Measurements from ENCODE around the gene ADAMTSL3.

Gene ADAMTSL3

GRCh38 chr15:83927704-83928391 lies 273.9 kb downstream of the ADAMTSL3 start:
- Histone ChIP-seq H3K9ac (ENCODE audit: low read depth in 1 of 2, low read length in 2 of 2) (no peak overlapping the region), H3K4me3 (ENCODE audit: low read length in 2 of 2) (no peak overlapping the region), H3K9me3 (ENCODE audit: control insufficient read depth in 2 of 2, low read length in 2 of 2) (no peaks in the 10 kb centered on the region), H3K36me3 (ENCODE audit: control insufficient read depth in 2 of 2, insufficient read depth in 2 of 2, low read length in 2 of 2) (no peaks in the 10 kb centered on the region), H3K27me3 (ENCODE audit: control insufficient read depth in 2 of 2, insufficient read depth in 2 of 2, low read length in 2 of 2) (no peaks in the 10 kb centered on the region), H3K27ac (ENCODE audit: low read depth in 2 of 2, low read length in 2 of 2) (no peak overlapping the region), H3K4me1 (ENCODE audit: control insufficient read depth in 2 of 2, insufficient read depth in 2 of 2, low read length in 2 of 2) (no peaks in the 10 kb centered on the region)

- H3K4me1 ChIP-seq (ENCODE audit: control insufficient read depth in 2 of 2, insufficient read depth in 2 of 2, low read length in 2 of 2) = no peaks in the 10 kb centered on the region
- H3K27ac ChIP-seq (ENCODE audit: low read depth in 2 of 2, low read length in 2 of 2) = peak overlapping the region in 1 of 2 donors; percentile 9
- no peaks in the 10 kb centered on the region for H3K27me3 ChIP-seq (ENCODE audit: control insufficient read depth in 2 of 2, insufficient read depth in 2 of 2, low read length in 2 of 2)
- H3K9me3 ChIP-seq (ENCODE audit: control insufficient read depth in 2 of 2, low read length in 2 of 2) = no peaks in the 10 kb centered on the region
- no peak overlapping the region for H3K9ac ChIP-seq (ENCODE audit: low read depth in 1 of 2, low read length in 2 of 2)
- no peak overlapping the region for H3K4me3 ChIP-seq (ENCODE audit: low read length in 2 of 2)
- H3K36me3 ChIP-seq (ENCODE audit: control insufficient read depth in 2 of 2, insufficient read depth in 2 of 2, low read length in 2 of 2) = no peaks in the 10 kb centered on the region
Measured at GRCh38 chr15:83928392-83928734, 274.4 kb downstream of the ADAMTSL3 start.

GRCh38 chr15:83928878-83929418 lies 275.0 kb downstream of the ADAMTSL3 start:
- Histone ChIP-seq H3K4me1 (ENCODE audit: control insufficient read depth in 2 of 2, insufficient read depth in 2 of 2, low read length in 2 of 2) (no peaks in the 10 kb centered on the region), H3K9ac (ENCODE audit: low read depth in 1 of 2, low read length in 2 of 2) (no peak overlapping the region), H3K27ac (ENCODE audit: low read depth in 2 of 2, low read length in 2 of 2) (peak overlapping the region in 1 of 2 donors; percentile 9), H3K36me3 (ENCODE audit: control insufficient read depth in 2 of 2, insufficient read depth in 2 of 2, low read length in 2 of 2) (no peaks in the 10 kb centered on the region), H3K4me3 (ENCODE audit: low read length in 2 of 2) (no peak overlapping the region), H3K9me3 (ENCODE audit: control insufficient read depth in 2 of 2, low read length in 2 of 2) (no peaks in the 10 kb centered on the region), H3K27me3 (ENCODE audit: control insufficient read depth in 2 of 2, insufficient read depth in 2 of 2, low read length in 2 of 2) (no peaks in the 10 kb centered on the region)

- H3K4me1 ChIP-seq (ENCODE audit: control insufficient read depth in 2 of 2, insufficient read depth in 2 of 2, low read length in 2 of 2) = no peaks in the 10 kb centered on the region
- no peak overlapping the region for H3K4me3 ChIP-seq (ENCODE audit: low read length in 2 of 2)
- no peak overlapping the region for H3K9ac ChIP-seq (ENCODE audit: low read depth in 1 of 2, low read length in 2 of 2)
- H3K27me3 ChIP-seq (ENCODE audit: control insufficient read depth in 2 of 2, insufficient read depth in 2 of 2, low read length in 2 of 2) = no peaks in the 10 kb centered on the region
- H3K9me3 ChIP-seq (ENCODE audit: control insufficient read depth in 2 of 2, low read length in 2 of 2) = no peaks in the 10 kb centered on the region
- no peaks in the 10 kb centered on the region for H3K36me3 ChIP-seq (ENCODE audit: control insufficient read depth in 2 of 2, insufficient read depth in 2 of 2, low read length in 2 of 2)
- no peak overlapping the region for H3K27ac ChIP-seq (ENCODE audit: low read depth in 2 of 2, low read length in 2 of 2)
Measured at GRCh38 chr15:83929619-83930018, 275.7 kb downstream of the ADAMTSL3 start.

GRCh38 chr15:83930392-83931212 lies 276.7 kb downstream of the ADAMTSL3 start:
- no peaks in the 10 kb centered on the region for H3K9me3 ChIP-seq (ENCODE audit: control insufficient read depth in 2 of 2, low read length in 2 of 2)
- no peak overlapping the region for H3K9ac ChIP-seq (ENCODE audit: low read depth in 1 of 2, low read length in 2 of 2)
- H3K4me1 ChIP-seq (ENCODE audit: control insufficient read depth in 2 of 2, insufficient read depth in 2 of 2, low read length in 2 of 2) = no peaks in the 10 kb centered on the region
- H3K36me3 ChIP-seq (ENCODE audit: control insufficient read depth in 2 of 2, insufficient read depth in 2 of 2, low read length in 2 of 2) = no peaks in the 10 kb centered on the region
- H3K27ac ChIP-seq (ENCODE audit: low read depth in 2 of 2, low read length in 2 of 2) = no peak overlapping the region
- no peaks in the 10 kb centered on the region for H3K27me3 ChIP-seq (ENCODE audit: control insufficient read depth in 2 of 2, insufficient read depth in 2 of 2, low read length in 2 of 2)
- no peak overlapping the region for H3K4me3 ChIP-seq (ENCODE audit: low read length in 2 of 2)

- H3K4me3 ChIP-seq (ENCODE audit: low read length in 2 of 2) = no peak overlapping the region
- H3K9ac ChIP-seq (ENCODE audit: low read depth in 1 of 2, low read length in 2 of 2) = no peak overlapping the region
- H3K9me3 ChIP-seq (ENCODE audit: control insufficient read depth in 2 of 2, low read length in 2 of 2) = no peaks in the 10 kb centered on the region
- no peaks in the 10 kb centered on the region for H3K27me3 ChIP-seq (ENCODE audit: control insufficient read depth in 2 of 2, insufficient read depth in 2 of 2, low read length in 2 of 2)
- no peaks in the 10 kb centered on the region for H3K36me3 ChIP-seq (ENCODE audit: control insufficient read depth in 2 of 2, insufficient read depth in 2 of 2, low read length in 2 of 2)
- H3K4me1 ChIP-seq (ENCODE audit: control insufficient read depth in 2 of 2, insufficient read depth in 2 of 2, low read length in 2 of 2) = no peaks in the 10 kb centered on the region
- no peak overlapping the region for H3K27ac ChIP-seq (ENCODE audit: low read depth in 2 of 2, low read length in 2 of 2)
Measured at GRCh38 chr15:83935774-83936173, 281.9 kb downstream of the ADAMTSL3 start.

- H3K4me1 ChIP-seq (ENCODE audit: control insufficient read depth in 2 of 2, insufficient read depth in 2 of 2, low read length in 2 of 2) = no peaks in the 10 kb centered on the region
- H3K27me3 ChIP-seq (ENCODE audit: control insufficient read depth in 2 of 2, insufficient read depth in 2 of 2, low read length in 2 of 2) = no peaks in the 10 kb centered on the region
- H3K27ac ChIP-seq (ENCODE audit: low read depth in 2 of 2, low read length in 2 of 2) = no peak overlapping the region
- no peak overlapping the region for H3K4me3 ChIP-seq (ENCODE audit: low read length in 2 of 2)
- no peak overlapping the region for H3K9ac ChIP-seq (ENCODE audit: low read depth in 1 of 2, low read length in 2 of 2)
- no peaks in the 10 kb centered on the region for H3K9me3 ChIP-seq (ENCODE audit: control insufficient read depth in 2 of 2, low read length in 2 of 2)
- no peaks in the 10 kb centered on the region for H3K36me3 ChIP-seq (ENCODE audit: control insufficient read depth in 2 of 2, insufficient read depth in 2 of 2, low read length in 2 of 2)
Measured at GRCh38 chr15:83940136-83940535, 286.2 kb downstream of the ADAMTSL3 start.

GRCh38 chr15:83943043-83943442 lies 289.1 kb downstream of the ADAMTSL3 start:
- Histone ChIP-seq H3K4me3 (ENCODE audit: low read length in 2 of 2) (no peak overlapping the region), H3K27me3 (ENCODE audit: control insufficient read depth in 2 of 2, insufficient read depth in 2 of 2, low read length in 2 of 2) (no peaks in the 10 kb centered on the region), H3K4me1 (ENCODE audit: control insufficient read depth in 2 of 2, insufficient read depth in 2 of 2, low read length in 2 of 2) (no peaks in the 10 kb centered on the region), H3K9ac (ENCODE audit: low read depth in 1 of 2, low read length in 2 of 2) (no peak overlapping the region), H3K36me3 (ENCODE audit: control insufficient read depth in 2 of 2, insufficient read depth in 2 of 2, low read length in 2 of 2) (no peaks in the 10 kb centered on the region), H3K27ac (ENCODE audit: low read depth in 2 of 2, low read length in 2 of 2) (no peak overlapping the region), H3K9me3 (ENCODE audit: control insufficient read depth in 2 of 2, low read length in 2 of 2) (no peaks in the 10 kb centered on the region)

- Histone ChIP-seq H3K9ac (ENCODE audit: low read depth in 1 of 2, low read length in 2 of 2) (no peak overlapping the region), H3K27me3 (ENCODE audit: control insufficient read depth in 2 of 2, insufficient read depth in 2 of 2, low read length in 2 of 2) (no peaks in the 10 kb centered on the region), H3K4me3 (ENCODE audit: low read length in 2 of 2) (no peak overlapping the region), H3K27ac (ENCODE audit: low read depth in 2 of 2, low read length in 2 of 2) (no peak overlapping the region), H3K36me3 (ENCODE audit: control insufficient read depth in 2 of 2, insufficient read depth in 2 of 2, low read length in 2 of 2) (no peaks in the 10 kb centered on the region), H3K9me3 (ENCODE audit: control insufficient read depth in 2 of 2, low read length in 2 of 2) (no peaks in the 10 kb centered on the region), H3K4me1 (ENCODE audit: control insufficient read depth in 2 of 2, insufficient read depth in 2 of 2, low read length in 2 of 2) (no peaks in the 10 kb centered on the region)
Measured at GRCh38 chr15:83943849-83944404, 290.0 kb downstream of the ADAMTSL3 start.

GRCh38 chr15:83947156-83947555 lies 293.2 kb downstream of the ADAMTSL3 start:
- no peaks in the 10 kb centered on the region for H3K9me3 ChIP-seq (ENCODE audit: control insufficient read depth in 2 of 2, low read length in 2 of 2)
- no peaks in the 10 kb centered on the region for H3K4me1 ChIP-seq (ENCODE audit: control insufficient read depth in 2 of 2, insufficient read depth in 2 of 2, low read length in 2 of 2)
- H3K4me3 ChIP-seq (ENCODE audit: low read length in 2 of 2) = no peak overlapping the region
- H3K27me3 ChIP-seq (ENCODE audit: control insufficient read depth in 2 of 2, insufficient read depth in 2 of 2, low read length in 2 of 2) = no peaks in the 10 kb centered on the region
- H3K27ac ChIP-seq (ENCODE audit: low read depth in 2 of 2, low read length in 2 of 2) = no peak overlapping the region
- no peaks in the 10 kb centered on the region for H3K36me3 ChIP-seq (ENCODE audit: control insufficient read depth in 2 of 2, insufficient read depth in 2 of 2, low read length in 2 of 2)
- H3K9ac ChIP-seq (ENCODE audit: low read depth in 1 of 2, low read length in 2 of 2) = no peak overlapping the region

Data from mucosa of rectum (tissue), 2 donors.